HG03060 (cell line): ENCODE measurements around the gene EFTUD2.
"Not testable (repeated sequence)": the region's sequence is repeated elsewhere in the genome, so short reads cannot be mapped to it uniquely, and the experiment has no call there.

Experiments
- ATAC-seq: cut with Tn5 transposase; IDR thresholded peaks from one replicate; pipeline ENCODE4 v1.9.1; 2021; ENCODE audit warnings: low read depth, moderate number of reproducible peaks; ENCODE audit not compliant: unreplicated experiment

The EFTUD2 gene

GRCh38 chr17:44825236-44825635 lies 74.0 kb downstream of the EFTUD2 start:
- ATAC-seq: not testable (repeated sequence)

- ATAC-seq: no peak
Measured at GRCh38 chr17:44820631-44821212, 78.5 kb downstream of the EFTUD2 start.

GRCh38 chr17:44818508-44818907 lies 80.7 kb downstream of the EFTUD2 start:
- not testable (repeated sequence) for ATAC-seq

GRCh38 chr17:44812263-44812662 lies 87.0 kb downstream of the EFTUD2 start:
- ATAC-seq: no peak

GRCh38 chr17:44808656-44809388 lies 90.4 kb downstream of the EFTUD2 start:
- not testable (repeated sequence) for ATAC-seq

GRCh38 chr17:44808156-44808555 lies 91.1 kb downstream of the EFTUD2 start:
- ATAC-seq: no peak

GRCh38 chr17:44807817-44808155 lies 91.5 kb downstream of the EFTUD2 start:
- ATAC-seq: no peak

GRCh38 chr17:44807093-44807816 lies 92.0 kb downstream of the EFTUD2 start:
- no peak for ATAC-seq

GRCh38 chr17:44804302-44805089 lies 94.7 kb downstream of the EFTUD2 start:
- ATAC-seq: no peak

- no peak for ATAC-seq
Measured at GRCh38 chr17:44801880-44802279, 97.4 kb downstream of the EFTUD2 start.
